Natural killer cell treated with Interleukin-12 subunit alpha and Interleukin-12 subunit beta and Interleukin-15 and Interleukin-18, amount 100 ng/mL, for 72 hours (primary cell): ENCODE data around the gene DDI2. TPM values are rescaled to one million over a fixed set of nuclear protein-coding genes. Genes with fewer than 3 reads are reported as not detected.
"Not testable (repeated sequence)": the region's sequence is repeated elsewhere in the genome, so short reads cannot be mapped to it uniquely, and the experiment has no call there.

Experiments
- ATAC-seq, 2 donors: fragments of 150-1000 bp; cut with Tn5 transposase in 1 of 2; sonication (Bioruptor Pico), chemical (Tn5 transposase) in 1 of 2; 2 replicates each; pipeline ENCODE4 v1.10.0; 2021
- DNase-seq: peaks from one replicate; pipeline ENCODE4 v3.0.0; 2022; ENCODE audit warnings: low spot score
- H3K27ac Mint-ChIP-seq, 2 donors: 1 replicate in 1 of 2; 2 replicates in 1 of 2; pipeline ENCODE4 v1.8.0; 2022; ENCODE audit warnings: mixed read lengths in 2 of 2, mild to moderate bottlenecking in 1 of 2, moderate library complexity in 1 of 2
- H3K27me3 Mint-ChIP-seq, 2 donors: 1 replicate in 1 of 2; 2 replicates in 1 of 2; pipeline ENCODE4 v1.8.0; 2022; ENCODE audit warnings: mixed read lengths in 2 of 2
- H3K36me3 Mint-ChIP-seq: one replicate; pipeline ENCODE4 v1.8.0; 2022; ENCODE audit warnings: mixed read lengths
- H3K4me1 Mint-ChIP-seq, 2 donors: 1 replicate in 1 of 2; 2 replicates in 1 of 2; pipeline ENCODE4 v1.8.0; 2022; ENCODE audit warnings: low read depth in 2 of 2, mixed read lengths in 2 of 2, mild to moderate bottlenecking in 1 of 2
- H3K4me3 Mint-ChIP-seq: one replicate; pipeline ENCODE4 v1.8.0; 2022; ENCODE audit warnings: mixed read lengths
- H3K9me3 Mint-ChIP-seq: 2 replicates; pipeline ENCODE4 v1.8.0; 2022; ENCODE audit warnings: mixed read lengths
- total RNA-seq, 2 donors: library from RNA; stranded (reverse); gene quantifications; one replicate each; pipeline ENCODE4 v1.2.3, GENCODE V29; 2022

The DDI2 gene
- total RNA-seq, 2 donors from 2014 or later: 35.0 to 55.4 TPM

- ATAC-seq (no peak), DNase-seq (no peak)
- Mint-ChIP-seq H3K4me3 (no peak overlapping the region), H3K9me3 (no peaks in the 10 kb centered on the region), H3K27ac (no peak overlapping the region), H3K36me3 (no peaks in the 10 kb centered on the region), H3K4me1 (peaks cover 0 to 4% of the 10 kb centered on the region in 2 donors), H3K27me3 (peaks cover 6 to 9% of the 10 kb centered on the region in 2 donors)
These were observed 25.0 kb upstream of the DDI2 start for GRCh38 chr1:15592285-15592684.

GRCh38 chr1:15595809-15596617 is 21.2 kb upstream of the DDI2 start:
- no peak for DNase-seq
- ATAC-seq: no peak
- H3K27me3 Mint-ChIP-seq: peaks cover 14 to 17% of the 10 kb centered on the region in 2 donors
- H3K36me3 Mint-ChIP-seq: no peaks in the 10 kb centered on the region
- H3K27ac Mint-ChIP-seq: no peak overlapping the region
- H3K9me3 Mint-ChIP-seq: no peaks in the 10 kb centered on the region
- no peak overlapping the region for H3K4me3 Mint-ChIP-seq
- no peaks in the 10 kb centered on the region for H3K4me1 Mint-ChIP-seq

- no peaks in the 10 kb centered on the region for H3K9me3 Mint-ChIP-seq
- no peak overlapping the region for H3K4me3 Mint-ChIP-seq
- H3K4me1 Mint-ChIP-seq: peaks cover 5 to 7% of the 10 kb centered on the region in 2 donors
- no peak for DNase-seq
- peaks cover 14 to 17% of the 10 kb centered on the region in 2 donors for H3K27me3 Mint-ChIP-seq
- H3K27ac Mint-ChIP-seq: no peak overlapping the region
- ATAC-seq: no peak
- H3K36me3 Mint-ChIP-seq: no peaks in the 10 kb centered on the region
These were observed 18.8 kb upstream of the DDI2 start for GRCh38 chr1:15598436-15598835.

GRCh38 chr1:15603050-15603965 is 13.9 kb upstream of the DDI2 start:
- H3K4me1 Mint-ChIP-seq: peaks cover 11 to 13% of the 10 kb centered on the region in 2 donors
- H3K4me3 Mint-ChIP-seq: peak overlapping the region; percentile 84
- H3K27me3 Mint-ChIP-seq: peaks cover 0 to 6% of the 10 kb centered on the region in 2 donors
- ATAC-seq (peak; percentile 97), DNase-seq (peak; percentile 92)
- no peaks in the 10 kb centered on the region for H3K36me3 Mint-ChIP-seq
- H3K9me3 Mint-ChIP-seq: no peaks in the 10 kb centered on the region
- peak overlapping the region; percentile 80 to 92 for H3K27ac Mint-ChIP-seq

GRCh38 chr1:15603966-15604282 is 13.3 kb upstream of the DDI2 start:
- Mint-ChIP-seq H3K27ac (peak overlapping the region; percentile 80 to 92), H3K4me1 (peaks cover 11 to 13% of the 10 kb centered on the region in 2 donors), H3K4me3 (peak overlapping the region; percentile 84)
- H3K36me3 Mint-ChIP-seq, H3K9me3 Mint-ChIP-seq, DNase-seq, ATAC-seq, H3K27me3 Mint-ChIP-seq: not testable (repeated sequence)

- not testable (repeated sequence) for ATAC-seq, H3K27me3 Mint-ChIP-seq
- H3K4me3 Mint-ChIP-seq: peak overlapping the region; percentile 84
These were observed 12.9 kb upstream of the DDI2 start for GRCh38 chr1:15604400-15604799.

GRCh38 chr1:15605398-15606383 is 11.6 kb upstream of the DDI2 start:
- Mint-ChIP-seq H3K4me3 (no peak overlapping the region), H3K27ac (no peak overlapping the region)
- no peak for ATAC-seq

More at GRCh38 chr1:15604400-15604799, 12.9 kb upstream of the DDI2 start:
- H3K9me3 Mint-ChIP-seq, H3K36me3 Mint-ChIP-seq, DNase-seq: not testable (repeated sequence)
- H3K27ac Mint-ChIP-seq: peak overlapping the region in 1 of 2 donors; percentile 80
- H3K4me1 Mint-ChIP-seq: peaks cover 11 to 13% of the 10 kb centered on the region in 2 donors

GRCh38 chr1:15609631-15610030 is 7.6 kb upstream of the DDI2 start:
- H3K4me1 Mint-ChIP-seq: no peaks in the 10 kb centered on the region
- no peak overlapping the region for H3K4me3 Mint-ChIP-seq
- DNase-seq (no peak), ATAC-seq (no peak)
- H3K9me3 Mint-ChIP-seq: no peaks in the 10 kb centered on the region
- no peaks in the 10 kb centered on the region for H3K27me3 Mint-ChIP-seq
- H3K27ac Mint-ChIP-seq: no peak overlapping the region
- no peaks in the 10 kb centered on the region for H3K36me3 Mint-ChIP-seq

More at GRCh38 chr1:15605398-15606383, 11.6 kb upstream of the DDI2 start:
- H3K4me1 Mint-ChIP-seq: peaks cover 11 to 13% of the 10 kb centered on the region in 2 donors
- H3K36me3 Mint-ChIP-seq: no peaks in the 10 kb centered on the region
- no peaks in the 10 kb centered on the region for H3K27me3 Mint-ChIP-seq
- H3K9me3 Mint-ChIP-seq: no peaks in the 10 kb centered on the region
- no peak for DNase-seq

- Mint-ChIP-seq H3K27ac (no peak overlapping the region), H3K9me3 (no peaks in the 10 kb centered on the region), H3K36me3 (no peaks in the 10 kb centered on the region), H3K4me3 (no peak overlapping the region), H3K27me3 (no peaks in the 10 kb centered on the region), H3K4me1 (no peaks in the 10 kb centered on the region)
- no peak for ATAC-seq
- DNase-seq: no peak
These were observed 7.1 kb upstream of the DDI2 start for GRCh38 chr1:15610167-15610566.

GRCh38 chr1:15616373-15617172 is 685 bp upstream of the DDI2 start:
- Mint-ChIP-seq H3K27ac (peak overlapping the region; percentile 78 to 90), H3K9me3 (no peaks in the 10 kb centered on the region), H3K4me1 (peaks cover 19 to 35% of the 10 kb centered on the region in 2 donors), H3K27me3 (no peaks in the 10 kb centered on the region), H3K4me3 (peak overlapping the region; percentile 86), H3K36me3 (no peaks in the 10 kb centered on the region)
- DNase-seq (no peak), ATAC-seq (peak in 1 of 2 donors; percentile 21)

GRCh38 chr1:15618077-15618654 is 908 bp downstream of the DDI2 start:
- ATAC-seq (no peak), DNase-seq (no peak)
- Mint-ChIP-seq H3K9me3 (no peaks in the 10 kb centered on the region), H3K4me1 (peaks cover 27 to 47% of the 10 kb centered on the region in 2 donors), H3K27ac (peak overlapping the region; percentile 80 to 95), H3K36me3 (no peaks in the 10 kb centered on the region), H3K27me3 (no peaks in the 10 kb centered on the region), H3K4me3 (peak overlapping the region; percentile 86)
